GM18951 (cell line): ENCODE results near the gene POLR1E.

Experiments
- POLR2A ChIP-seq: IDR thresholded peaks from 4 replicates; pipeline ENCODE4 v1.6.1; 2011; ENCODE audit warnings: mild to moderate bottlenecking; ENCODE audit not compliant: insufficient read length, insufficient read depth; ENCODE audit errors: extremely low read depth
- in situ Hi-C: fragments of 300-500 bp; cut with MboI; formaldehyde crosslinking; loops from one replicate; pipeline ENCODE4 v1.12.0; 2022; ENCODE audit warnings: low sequenced_read_pairs, mixed read lengths, inconsistent platforms; ENCODE audit not compliant: unreplicated experiment

POLR1E gene

DNA sequence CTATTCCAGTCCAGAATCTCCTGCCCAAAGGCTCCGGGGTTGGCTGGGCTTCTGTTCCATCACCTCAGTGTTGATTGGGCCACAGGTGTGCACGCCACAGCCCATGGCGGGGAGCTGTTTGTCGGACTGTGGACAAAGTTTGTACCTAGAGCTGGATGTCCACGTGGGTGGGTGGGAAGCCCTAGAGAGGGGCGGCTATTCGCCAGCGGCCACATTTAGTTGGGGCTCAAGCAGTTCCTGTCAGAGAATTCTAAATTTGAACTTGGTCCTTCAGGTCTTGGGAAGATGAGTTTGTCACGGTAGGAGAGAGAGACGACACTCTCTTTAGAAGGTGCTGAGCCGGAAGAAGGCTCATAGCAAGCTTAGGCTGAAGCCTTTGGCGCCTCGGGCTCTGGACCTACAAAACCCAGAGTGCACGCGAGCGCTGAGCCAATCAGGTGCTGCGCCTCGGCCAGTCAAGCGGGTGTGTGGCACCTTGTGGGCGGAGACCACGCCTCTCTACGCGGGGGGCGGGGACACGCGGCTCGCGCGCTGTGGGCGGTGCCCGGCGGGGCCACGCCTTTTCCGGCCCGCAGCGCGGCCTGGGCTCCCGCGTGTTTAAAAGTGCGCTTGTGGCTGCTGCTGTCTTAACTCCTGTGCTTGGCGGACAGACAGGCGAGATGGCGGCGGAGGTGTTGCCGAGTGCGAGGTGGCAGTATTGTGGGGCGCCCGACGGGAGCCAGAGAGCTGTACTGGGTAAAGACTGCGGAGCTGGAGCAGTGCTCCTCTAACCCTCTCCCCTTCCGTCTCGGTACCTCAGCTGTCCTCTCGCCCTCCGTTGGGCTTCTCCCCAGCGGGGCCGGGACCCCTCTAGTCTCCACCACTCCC is at the start of gene POLR1E:
Gene POLR1E, plus strand, starts transcription at position 560 of the 867 bp plus-strand sequence. Its CDS starts 100 bp downstream, at position 660.
- in situ Hi-C loops, result loop anchor here (25.0 kb wide), 1 partner anchor 252 kb away; no protein-coding TSS in a partner anchor
- peak; percentile 96 for TF ChIP-seq POLR2A

GRCh38 chr9:37436540-37436939 is 49.2 kb upstream of the POLR1E start:
- no peak for TF ChIP-seq POLR2A
- in situ Hi-C loops, result no loop called here

- in situ Hi-C loops, result no loop called here
- TF ChIP-seq POLR2A, result no peak
Observed at GRCh38 chr9:37437010-37437409, 48.7 kb upstream of the POLR1E start.

GRCh38 chr9:37437621-37438020 is 48.1 kb upstream of the POLR1E start:
- no peak for TF ChIP-seq POLR2A
- in situ Hi-C loops, result no loop called here

DNA sequence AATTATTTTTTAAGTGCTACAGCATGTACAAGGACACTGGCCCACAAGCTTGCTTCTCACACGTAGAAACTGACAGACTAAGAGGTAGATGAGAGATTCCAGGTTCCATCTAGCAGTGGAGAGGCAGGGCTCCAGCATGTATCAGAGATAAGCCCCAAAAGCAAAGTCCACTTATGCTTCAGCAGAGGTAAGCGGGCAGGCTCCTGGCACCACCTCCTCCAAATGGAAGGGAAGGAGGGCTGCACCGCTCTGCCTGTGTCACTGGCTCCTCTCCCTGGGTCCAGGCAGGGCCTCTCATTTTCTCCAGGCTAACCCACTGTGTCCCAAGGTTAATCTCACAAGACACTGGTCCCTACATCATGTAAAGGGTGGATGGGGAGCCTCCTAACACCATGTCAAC is 47.4 kb upstream of the POLR1E start:
- TF ChIP-seq POLR2A, result no peak
- in situ Hi-C loops, result no loop called here

- in situ Hi-C loops, result no loop called here
- TF ChIP-seq POLR2A, result no peak
Observed at GRCh38 chr9:37441776-37442370, 43.9 kb upstream of the POLR1E start.

DNA sequence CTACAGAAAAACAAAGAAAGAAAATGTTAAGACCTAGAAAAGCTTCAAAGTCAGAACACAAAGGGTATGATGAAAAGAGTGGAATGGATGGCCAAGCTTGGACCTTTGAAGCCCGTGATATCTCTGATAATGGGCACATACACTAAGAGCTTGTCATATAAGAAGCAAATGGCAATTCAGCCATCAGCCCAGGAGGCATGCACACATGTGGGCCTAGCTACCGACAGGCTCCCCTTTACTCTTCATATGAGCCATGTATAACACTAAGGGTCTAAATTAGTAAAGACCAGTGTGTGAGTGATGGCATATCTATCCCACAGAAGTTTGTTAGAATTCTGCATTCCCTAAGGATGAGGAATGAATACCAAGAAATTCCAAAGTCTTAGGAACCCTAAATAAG is 43.2 kb upstream of the POLR1E start:
- in situ Hi-C loops, result no loop called here
- no peak for TF ChIP-seq POLR2A

DNA sequence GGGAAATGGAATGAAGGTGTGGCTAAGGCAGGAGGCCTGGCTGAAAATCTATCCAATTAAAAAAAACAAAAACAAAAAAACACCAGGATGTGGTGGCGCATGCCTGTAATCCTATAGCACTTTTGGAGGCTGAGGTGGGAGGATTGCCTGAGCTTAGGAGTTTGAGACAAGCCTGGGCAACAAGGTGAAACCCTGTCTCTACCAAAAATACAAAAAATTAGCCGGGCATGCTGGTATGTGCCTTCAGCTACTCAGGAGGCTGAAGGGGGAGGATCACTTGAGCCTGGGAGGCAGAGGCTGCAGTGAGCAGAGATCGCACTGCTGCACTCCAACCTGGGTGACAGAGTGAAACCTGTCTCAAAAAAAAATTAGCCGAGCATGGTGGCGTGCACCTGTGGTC is 42.2 kb upstream of the POLR1E start:
- TF ChIP-seq POLR2A, result no peak
- in situ Hi-C loops, result no loop called here

- no peak for TF ChIP-seq POLR2A
- in situ Hi-C loops, result no loop called here
Observed at GRCh38 chr9:37444890-37445289, 40.9 kb upstream of the POLR1E start.

DNA sequence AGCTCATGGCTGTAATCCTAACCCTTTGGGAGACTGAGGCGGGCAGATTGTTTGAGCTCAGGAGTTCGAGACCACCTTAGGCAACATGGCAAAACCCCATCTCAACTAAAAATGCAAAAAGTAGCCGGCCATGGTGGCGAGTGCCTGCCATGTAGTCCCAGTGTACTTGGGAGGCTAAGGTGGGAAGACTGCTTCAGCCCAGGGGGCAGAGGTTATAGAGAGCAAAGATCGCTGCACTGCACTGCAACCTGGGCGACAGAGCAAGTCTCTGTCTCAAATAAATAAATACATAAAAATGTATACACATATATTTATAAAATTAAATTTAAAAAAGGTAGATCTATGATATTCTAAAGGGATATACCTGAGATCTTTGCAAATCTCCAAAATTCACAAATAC is 39.9 kb upstream of the POLR1E start:
- in situ Hi-C loops, result no loop called here

GRCh38 chr9:37446401-37446800 is 39.3 kb upstream of the POLR1E start:
- no peak for TF ChIP-seq POLR2A
- in situ Hi-C loops, result no loop called here

More for the DNA sequence above, 39.9 kb upstream of the POLR1E start:
- TF ChIP-seq POLR2A, result no peak

DNA sequence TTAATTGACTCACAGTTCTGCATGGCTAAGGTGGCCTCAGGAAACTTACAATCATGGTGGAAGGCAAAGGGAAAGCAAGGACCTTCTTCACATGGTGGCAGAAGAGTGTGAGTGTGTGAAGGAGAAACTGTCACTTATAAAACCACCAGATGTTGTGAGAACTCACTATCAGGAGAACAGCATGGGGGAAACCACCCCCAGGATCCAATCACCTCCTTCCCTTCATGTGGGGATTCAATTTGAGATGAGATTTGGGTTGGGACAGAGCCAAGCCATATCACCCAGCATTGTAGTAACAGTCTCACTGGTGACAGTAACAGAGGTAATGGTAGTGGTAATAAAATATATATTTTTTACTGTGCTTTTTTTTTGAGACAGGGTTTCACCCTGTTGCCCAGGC is 38.6 kb upstream of the POLR1E start:
- no peak for TF ChIP-seq POLR2A
- in situ Hi-C loops, result no loop called here

- in situ Hi-C loops, result no loop called here
- no peak for TF ChIP-seq POLR2A
Observed at GRCh38 chr9:37449862-37450632, 35.7 kb upstream of the POLR1E start.
